ENCODE data around the gene PRCD.
"Not testable (repeated sequence)": the region's sequence is repeated elsewhere in the genome, so short reads cannot be mapped to it uniquely, and the experiment has no call there.

PRCD gene

DNA sequence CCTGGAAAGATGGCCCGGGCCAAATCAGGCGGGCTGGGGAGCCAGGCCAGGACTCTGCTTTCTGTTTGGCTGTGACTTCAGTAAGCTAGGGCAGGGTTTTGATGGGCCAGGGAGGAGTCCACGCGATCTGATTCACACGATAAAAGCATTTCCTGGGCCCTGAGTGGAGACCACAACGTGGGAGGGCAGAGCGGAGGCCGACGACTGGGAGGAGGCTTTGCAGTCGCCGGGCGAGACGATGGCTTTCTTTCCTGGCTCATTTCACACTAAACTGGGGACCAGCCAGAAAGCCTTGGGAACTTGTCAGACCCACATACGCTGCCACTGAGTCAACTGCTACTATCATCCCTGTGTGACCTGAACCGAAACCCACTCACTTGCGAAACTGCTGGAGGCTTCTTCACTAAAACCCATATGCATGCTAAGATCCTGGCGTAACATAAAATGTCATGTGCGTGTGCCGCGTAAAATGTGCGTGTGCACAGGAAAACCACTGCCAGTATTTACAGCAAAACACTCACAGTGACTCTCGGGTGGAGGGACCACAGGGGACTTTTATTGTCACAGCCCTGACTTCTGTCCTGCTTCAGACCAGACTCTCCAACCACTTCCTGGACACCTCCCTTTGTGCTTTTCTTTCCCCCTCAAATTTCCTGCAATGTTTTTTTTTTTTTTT is 24.4 kb upstream of the PRCD start:
- TF ChIP-seq CTCF (IDR thresholded peaks at IDR 0.05) = no peak
- Histone ChIP-seq H3K27me3 (no peaks in the 10 kb centered on the region), H3K36me3 (no peaks in the 10 kb centered on the region), H3K4me1 (ENCODE audit: control insufficient read depth in 1 of 2, insufficient read depth in 1 of 2, low read depth in 1 of 2, low read length in 1 of 2) (peaks cover 27 to 29% of the 10 kb centered on the region in 2 experiments), H3K4me3 (ENCODE audit: low read depth in 1 of 2, low read length in 1 of 2) (no peak overlapping the region), H3K27ac (no peak overlapping the region), H3K9me3 (no peaks in the 10 kb centered on the region)

DNA sequence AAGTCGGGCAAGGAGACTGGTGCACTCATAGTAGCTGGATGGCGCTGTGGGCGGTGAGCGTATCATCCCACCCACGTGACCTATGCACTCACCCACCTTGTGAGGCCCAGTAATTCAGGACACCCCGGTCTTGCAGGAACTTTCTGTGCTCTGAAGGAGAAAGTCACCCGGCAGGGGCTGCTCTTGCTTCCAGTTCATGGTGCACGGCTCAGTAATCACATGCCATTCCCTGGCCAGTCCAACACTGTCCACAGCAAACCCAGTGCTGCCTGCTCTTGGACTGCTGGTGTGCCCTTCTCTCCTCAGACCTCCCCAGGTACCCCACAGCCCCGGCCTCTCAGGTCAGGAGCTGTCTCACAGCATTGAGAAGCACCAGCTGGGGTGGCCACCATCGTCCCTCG is 22.2 kb upstream of the PRCD start:
- peaks cover 7 to 11% of the 10 kb centered on the region in 2 experiments for H3K4me1 ChIP-seq (ENCODE audit: control insufficient read depth in 1 of 2, insufficient read depth in 1 of 2, low read depth in 1 of 2, low read length in 1 of 2)
- no peak for TF ChIP-seq CTCF (IDR thresholded peaks at IDR 0.05)
- H3K36me3 ChIP-seq = no peaks in the 10 kb centered on the region
- H3K27ac ChIP-seq = no peak overlapping the region
- no peaks in the 10 kb centered on the region for H3K27me3 ChIP-seq
- no peak overlapping the region for H3K4me3 ChIP-seq (ENCODE audit: low read depth in 1 of 2, low read length in 1 of 2)
- no peaks in the 10 kb centered on the region for H3K9me3 ChIP-seq

- Histone ChIP-seq H3K27ac (no peak overlapping the region), H3K27me3 (peaks cover 5% of the 10 kb centered on the region), H3K4me1 (ENCODE audit: control insufficient read depth in 1 of 2, insufficient read depth in 1 of 2, low read depth in 1 of 2, low read length in 1 of 2) (peaks cover 11 to 19% of the 10 kb centered on the region in 2 experiments), H3K9me3 (no peaks in the 10 kb centered on the region), H3K36me3 (no peaks in the 10 kb centered on the region), H3K4me3 (ENCODE audit: low read depth in 1 of 2, low read length in 1 of 2) (no peak overlapping the region)
- no peak for TF ChIP-seq CTCF (IDR thresholded peaks at IDR 0.05)
Observed at GRCh38 chr17:76519048-76519966, 20.5 kb upstream of the PRCD start.

DNA sequence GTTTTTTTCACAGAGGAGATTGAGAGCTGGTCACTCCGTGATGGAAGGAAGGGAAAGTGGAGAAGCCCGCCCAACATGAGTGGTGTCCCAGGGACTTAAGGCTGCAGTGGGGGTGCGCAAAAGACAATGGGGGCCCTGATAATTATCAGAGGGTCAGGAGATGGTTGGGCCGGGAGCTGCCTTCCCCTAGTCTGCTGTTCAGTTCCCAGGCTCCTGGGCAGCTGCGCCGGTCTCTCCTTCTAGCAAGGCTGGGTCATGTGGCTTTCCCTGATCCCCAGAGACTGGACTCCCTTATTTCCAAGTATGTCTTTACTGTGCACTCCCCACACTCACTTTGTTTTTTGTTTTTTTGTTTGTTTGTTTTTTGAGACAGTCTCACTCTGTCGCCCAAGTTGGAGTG is 18.6 kb upstream of the PRCD start:
- Histone ChIP-seq H3K4me1 (ENCODE audit: control insufficient read depth in 1 of 2, insufficient read depth in 1 of 2, low read depth in 1 of 2, low read length in 1 of 2) (peaks cover 4 to 7% of the 10 kb centered on the region in 2 experiments), H3K27me3 (peaks cover 5% of the 10 kb centered on the region), H3K9me3 (no peaks in the 10 kb centered on the region), H3K4me3 (ENCODE audit: low read depth in 1 of 2, low read length in 1 of 2) (no peak overlapping the region), H3K27ac (no peak overlapping the region), H3K36me3 (no peaks in the 10 kb centered on the region)
- no peak for TF ChIP-seq CTCF (IDR thresholded peaks at IDR 0.05)

GRCh38 chr17:76521683-76522082 is 18.2 kb upstream of the PRCD start:
- H3K4me1 ChIP-seq (ENCODE audit: control insufficient read depth in 1 of 2, insufficient read depth in 1 of 2, low read depth in 1 of 2, low read length in 1 of 2); H3K9me3 ChIP-seq; H3K36me3 ChIP-seq; H3K27me3 ChIP-seq; H3K4me3 ChIP-seq (ENCODE audit: low read depth in 1 of 2, low read length in 1 of 2); H3K27ac ChIP-seq: not testable (repeated sequence)

Data from neutrophil (primary cell).